ENCODE data around the gene FCAR.
"Not testable (repeated sequence)": the region's sequence is repeated elsewhere in the genome, so short reads cannot be mapped to it uniquely, and the experiment has no call there.

Gene FCAR

GRCh38 chr19:54859421-54859820 lies 14.6 kb upstream of the FCAR start:
- H3K9ac ChIP-seq (ENCODE audit: low read depth, low read length, poor library complexity, severe bottlenecking); H3K9me3 ChIP-seq (ENCODE audit: insufficient read depth, low read depth, low read length); H3K9me2 ChIP-seq (replicated peaks; ENCODE audit: low read depth, low read length); H4K20me1 ChIP-seq (ENCODE audit: insufficient read depth, low read length, poor library complexity, severe bottlenecking); H3K4me1 ChIP-seq (ENCODE audit: insufficient read depth, low read length, poor library complexity, severe bottlenecking); H3K27me3 ChIP-seq (ENCODE audit: insufficient read depth, low read length, poor library complexity, severe bottlenecking); H3F3A ChIP-seq (ENCODE audit: low read depth); H3K79me2 ChIP-seq (ENCODE audit: insufficient read depth, low read length); H2AFZ ChIP-seq (ENCODE audit: low read length); H3K4me3 ChIP-seq (ENCODE audit: low read length, poor library complexity, severe bottlenecking); H3K4me2 ChIP-seq (ENCODE audit: low read depth, low read length, poor library complexity, severe bottlenecking); H3K36me3 ChIP-seq (ENCODE audit: insufficient read depth, low read length): not testable (repeated sequence)

GRCh38 chr19:54863459-54863858 lies 10.6 kb upstream of the FCAR start:
- not testable (repeated sequence) for H3K4me2 ChIP-seq (ENCODE audit: low read depth, low read length, poor library complexity, severe bottlenecking); H3K4me3 ChIP-seq (ENCODE audit: low read length, poor library complexity, severe bottlenecking); H4K20me1 ChIP-seq (ENCODE audit: insufficient read depth, low read length, poor library complexity, severe bottlenecking); H3K9me3 ChIP-seq (ENCODE audit: insufficient read depth, low read depth, low read length); H3F3A ChIP-seq (ENCODE audit: low read depth); H3K9me2 ChIP-seq (replicated peaks; ENCODE audit: low read depth, low read length); H3K9ac ChIP-seq (ENCODE audit: low read depth, low read length, poor library complexity, severe bottlenecking); H3K79me2 ChIP-seq (ENCODE audit: insufficient read depth, low read length); H3K4me1 ChIP-seq (ENCODE audit: insufficient read depth, low read length, poor library complexity, severe bottlenecking); H3K36me3 ChIP-seq (ENCODE audit: insufficient read depth, low read length); H2AFZ ChIP-seq (ENCODE audit: low read length); H3K27me3 ChIP-seq (ENCODE audit: insufficient read depth, low read length, poor library complexity, severe bottlenecking)

- no peak overlapping the region for H3K4me3 ChIP-seq (ENCODE audit: low read length, poor library complexity, severe bottlenecking)
- H3K27me3 ChIP-seq (ENCODE audit: insufficient read depth, low read length, poor library complexity, severe bottlenecking) = no peaks in the 10 kb centered on the region
- H3K9ac ChIP-seq (ENCODE audit: low read depth, low read length, poor library complexity, severe bottlenecking) = no peak overlapping the region
- no peak overlapping the region for H3K4me2 ChIP-seq (ENCODE audit: low read depth, low read length, poor library complexity, severe bottlenecking)
- H2AFZ ChIP-seq (ENCODE audit: low read length) = no peak overlapping the region
- H3F3A ChIP-seq (ENCODE audit: low read depth) = no peaks in the 10 kb centered on the region
- no peaks in the 10 kb centered on the region for H4K20me1 ChIP-seq (ENCODE audit: insufficient read depth, low read length, poor library complexity, severe bottlenecking)
- H3K4me1 ChIP-seq (ENCODE audit: insufficient read depth, low read length, poor library complexity, severe bottlenecking) = no peaks in the 10 kb centered on the region
- H3K9me3 ChIP-seq (ENCODE audit: insufficient read depth, low read depth, low read length) = no peaks in the 10 kb centered on the region
- H3K36me3 ChIP-seq (ENCODE audit: insufficient read depth, low read length) = no peaks in the 10 kb centered on the region
- no peaks in the 10 kb centered on the region for H3K9me2 ChIP-seq (replicated peaks; ENCODE audit: low read depth, low read length)
- no peaks in the 10 kb centered on the region for H3K79me2 ChIP-seq (ENCODE audit: insufficient read depth, low read length)
- TF ChIP-seq EZH2phosphoT487 (IDR thresholded peaks at IDR 0.05; ENCODE audit: borderline replicate concordance) = no peak
- no peak for TF ChIP-seq CTCF (conservative IDR thresholded peaks at IDR 0.05; ENCODE audit: low read length)
These were observed 2.3 kb upstream of the FCAR start for GRCh38 chr19:54871696-54872095.

- no peak overlapping the region for H3K4me2 ChIP-seq (ENCODE audit: low read depth, low read length, poor library complexity, severe bottlenecking)
- TF ChIP-seq EZH2phosphoT487 (IDR thresholded peaks at IDR 0.05; ENCODE audit: borderline replicate concordance) = no peak
- no peak for TF ChIP-seq CTCF (conservative IDR thresholded peaks at IDR 0.05; ENCODE audit: low read length)
- no peak overlapping the region for H3K9ac ChIP-seq (ENCODE audit: low read depth, low read length, poor library complexity, severe bottlenecking)
- no peaks in the 10 kb centered on the region for H3K9me2 ChIP-seq (replicated peaks; ENCODE audit: low read depth, low read length)
- H3K36me3 ChIP-seq (ENCODE audit: insufficient read depth, low read length) = no peaks in the 10 kb centered on the region
- H3K9me3 ChIP-seq (ENCODE audit: insufficient read depth, low read depth, low read length) = no peaks in the 10 kb centered on the region
- no peaks in the 10 kb centered on the region for H3F3A ChIP-seq (ENCODE audit: low read depth)
- H3K79me2 ChIP-seq (ENCODE audit: insufficient read depth, low read length) = no peaks in the 10 kb centered on the region
- no peaks in the 10 kb centered on the region for H3K4me1 ChIP-seq (ENCODE audit: insufficient read depth, low read length, poor library complexity, severe bottlenecking)
- no peak overlapping the region for H3K4me3 ChIP-seq (ENCODE audit: low read length, poor library complexity, severe bottlenecking)
- no peaks in the 10 kb centered on the region for H4K20me1 ChIP-seq (ENCODE audit: insufficient read depth, low read length, poor library complexity, severe bottlenecking)
- no peak overlapping the region for H2AFZ ChIP-seq (ENCODE audit: low read length)
- no peaks in the 10 kb centered on the region for H3K27me3 ChIP-seq (ENCODE audit: insufficient read depth, low read length, poor library complexity, severe bottlenecking)
These were observed 1.5 kb downstream of the FCAR start for GRCh38 chr19:54875506-54875905.
